ENCODE results near the gene DOK1. TPM values are rescaled to one million over a fixed set of nuclear protein-coding genes. Genes with fewer than 3 reads are reported as not detected.

DOK1 gene
- total and polyA plus RNA-seq, 2 donors: 6.0 to 18.7 TPM

GRCh38 chr2:74597410-74597809 lies 42.9 kb downstream of the DOK1 start:
- no peaks in the 10 kb centered on the region for H3K4me1 ChIP-seq (ENCODE audit: insufficient read depth)
- no peak overlapping the region for H3K4me3 ChIP-seq (ENCODE audit: low read depth, low read length)
- H3K27ac ChIP-seq (ENCODE audit: low read depth): no peak overlapping the region
- 27% methylated on average over 1 of the region's 1 CpG for WGBS
- no peak for DNase-seq (ENCODE audit: extremely low spot score)
- no peaks in the 10 kb centered on the region for H3K36me3 ChIP-seq (ENCODE audit: insufficient read depth)

- Histone ChIP-seq H3K36me3 (ENCODE audit: insufficient read depth) (no peaks in the 10 kb centered on the region), H3K4me3 (ENCODE audit: low read depth, low read length) (no peak overlapping the region), H3K4me1 (ENCODE audit: insufficient read depth) (no peaks in the 10 kb centered on the region), H3K27ac (ENCODE audit: low read depth) (no peak overlapping the region)
- no peak for DNase-seq (ENCODE audit: extremely low spot score)
- 54% methylated on average over 3 of the region's 3 CpGs for whole genome bisulfite sequencing
Measured at GRCh38 chr2:74599676-74600075, 45.2 kb downstream of the DOK1 start.

GRCh38 chr2:74602586-74603281 lies 48.2 kb downstream of the DOK1 start:
- no peak overlapping the region for H3K4me3 ChIP-seq (ENCODE audit: low read depth, low read length)
- no peak for DNase-seq (ENCODE audit: extremely low spot score)
- WGBS: 59% methylated on average over 1 of the region's 1 CpG
- H3K36me3 ChIP-seq (ENCODE audit: insufficient read depth): no peaks in the 10 kb centered on the region
- H3K4me1 ChIP-seq (ENCODE audit: insufficient read depth): no peaks in the 10 kb centered on the region
- no peak overlapping the region for H3K27ac ChIP-seq (ENCODE audit: low read depth)

DNA sequence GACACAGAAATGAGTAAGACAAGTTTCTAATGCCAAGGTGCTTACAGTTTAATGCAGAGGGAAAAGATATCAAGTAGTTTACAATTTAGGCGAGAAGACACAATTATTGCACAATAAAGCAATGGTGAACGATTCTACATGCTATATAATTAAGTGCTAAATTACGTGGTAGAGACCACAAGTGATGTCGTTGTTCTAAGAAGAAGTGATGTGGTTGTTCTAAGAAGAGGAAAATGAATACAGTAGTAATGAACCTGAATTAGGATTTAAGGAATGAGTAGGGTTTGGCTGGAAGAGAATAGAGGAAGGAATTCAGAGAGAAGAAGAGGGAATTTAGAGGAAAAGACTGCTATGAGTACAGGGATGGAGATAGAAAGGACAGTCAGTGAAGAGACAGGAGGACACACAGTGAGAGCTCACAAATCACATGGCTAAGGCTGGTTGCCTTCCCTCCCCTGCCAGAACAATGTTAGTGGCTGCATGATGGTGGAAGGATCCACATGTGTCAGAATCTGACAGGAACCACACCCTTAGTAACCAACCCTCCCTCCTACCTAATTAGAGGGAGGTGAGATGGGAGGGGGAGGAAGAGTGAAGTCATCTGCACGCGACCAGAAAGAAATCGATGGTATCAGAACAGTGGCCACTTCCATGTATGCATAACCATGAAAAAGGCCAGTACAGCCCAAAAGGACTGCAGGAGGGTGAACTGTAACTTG lies 48.9 kb downstream of the DOK1 start:
- WGBS: 73% methylated on average over 7 of the region's 7 CpGs
- H3K36me3 ChIP-seq (ENCODE audit: insufficient read depth): no peaks in the 10 kb centered on the region
- DNase-seq (ENCODE audit: extremely low spot score): no peak
- no peaks in the 10 kb centered on the region for H3K4me1 ChIP-seq (ENCODE audit: insufficient read depth)
- H3K27ac ChIP-seq (ENCODE audit: low read depth): no peak overlapping the region
- H3K4me3 ChIP-seq (ENCODE audit: low read depth, low read length): no peak overlapping the region

DNA sequence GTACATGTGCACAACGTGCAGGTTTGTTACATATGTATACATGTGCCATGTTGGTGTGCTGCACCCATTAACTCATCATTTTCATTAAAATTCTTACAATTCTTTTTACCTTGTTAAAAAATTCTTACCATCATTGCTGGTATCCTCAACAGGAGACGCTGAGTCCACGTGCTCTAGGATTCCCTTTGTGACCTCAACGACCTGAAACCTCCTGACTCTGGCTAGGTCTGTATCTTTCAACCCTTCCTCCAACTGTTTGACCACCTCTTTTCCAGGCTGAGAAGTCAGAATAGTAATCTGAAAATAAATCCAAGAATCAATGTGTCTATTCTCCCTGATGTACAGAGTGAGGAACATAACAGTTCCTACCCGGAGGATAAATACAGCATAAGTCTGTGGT lies 52.4 kb downstream of the DOK1 start:
- H3K27ac ChIP-seq (ENCODE audit: low read depth): no peak overlapping the region
- 45% methylated on average over 5 of the region's 5 CpGs for WGBS
- no peak for DNase-seq (ENCODE audit: extremely low spot score)
- H3K36me3 ChIP-seq (ENCODE audit: insufficient read depth): no peaks in the 10 kb centered on the region
- no peaks in the 10 kb centered on the region for H3K4me1 ChIP-seq (ENCODE audit: insufficient read depth)
- H3K4me3 ChIP-seq (ENCODE audit: low read depth, low read length): no peak overlapping the region

Other genes starting within 250 kb of the DOK1 start
- 3.8 TPM for gene SLC4A5, start 211.3 kb upstream of the DOK1 start, total RNA-seq
- gene SLC4A5, start 211.3 kb upstream of the DOK1 start, polyA plus RNA-seq: 0.92 TPM
- gene DCTN1, start 174.4 kb upstream of the DOK1 start, total RNA-seq: 62.1 TPM
- 118 TPM for gene DCTN1, start 174.4 kb upstream of the DOK1 start, polyA plus RNA-seq
- 0.74 TPM for gene C2orf81, start 133.1 kb upstream of the DOK1 start, total RNA-seq
- 4.9 TPM for gene C2orf81, start 133.1 kb upstream of the DOK1 start, polyA plus RNA-seq
- 7.8 TPM for gene WDR54, start 133.0 kb upstream of the DOK1 start, total RNA-seq
- 21.5 TPM for gene WDR54, start 133.0 kb upstream of the DOK1 start, polyA plus RNA-seq
- 18.0 TPM for gene RTKN, start 112.8 kb upstream of the DOK1 start, total RNA-seq
- gene RTKN, start 112.8 kb upstream of the DOK1 start, polyA plus RNA-seq: 14.2 TPM
- gene INO80B, start 99.6 kb upstream of the DOK1 start, total RNA-seq: 13.5 TPM
- gene INO80B, start 99.6 kb upstream of the DOK1 start, polyA plus RNA-seq: 35.2 TPM
- gene WBP1, start 96.3 kb upstream of the DOK1 start, total RNA-seq: 23.1 TPM
- 99.3 TPM for gene WBP1, start 96.3 kb upstream of the DOK1 start, polyA plus RNA-seq
- 28.4 TPM for gene MOGS, start 89.3 kb upstream of the DOK1 start, total RNA-seq
- 27.2 TPM for gene MOGS, start 89.3 kb upstream of the DOK1 start, polyA plus RNA-seq
- 14.0 TPM for gene MRPL53, start 82.0 kb upstream of the DOK1 start, total RNA-seq
- gene MRPL53, start 82.0 kb upstream of the DOK1 start, polyA plus RNA-seq: 75.2 TPM
- 28.2 TPM for gene CCDC142, start 71.7 kb upstream of the DOK1 start, total RNA-seq
- 7.0 TPM for gene CCDC142, start 71.7 kb upstream of the DOK1 start, polyA plus RNA-seq
- 10.8 TPM for gene TTC31, start 71.6 kb upstream of the DOK1 start, total RNA-seq
- gene TTC31, start 71.6 kb upstream of the DOK1 start, polyA plus RNA-seq: 20.9 TPM
- 0.95 TPM for gene LBX2, start 55.1 kb upstream of the DOK1 start, total RNA-seq
- gene LBX2, start 55.1 kb upstream of the DOK1 start, polyA plus RNA-seq: 0.95 TPM
- 21.7 TPM for gene PCGF1, start 47.0 kb upstream of the DOK1 start, total RNA-seq
- gene PCGF1, start 47.0 kb upstream of the DOK1 start, polyA plus RNA-seq: 19.2 TPM
- gene TLX2, start 40.3 kb upstream of the DOK1 start, total RNA-seq: 0.63 TPM
- 0.51 TPM for gene TLX2, start 40.3 kb upstream of the DOK1 start, polyA plus RNA-seq
- 0.37 TPM for gene DQX1, start 28.5 kb upstream of the DOK1 start, total RNA-seq
- gene DQX1, start 28.5 kb upstream of the DOK1 start, polyA plus RNA-seq: 0.27 TPM
- gene AUP1, start 25.0 kb upstream of the DOK1 start, total RNA-seq: 57.7 TPM
- 112 TPM for gene AUP1, start 25.0 kb upstream of the DOK1 start, polyA plus RNA-seq
- 25.1 TPM for gene HTRA2, start 24.8 kb upstream of the DOK1 start, total RNA-seq
- gene HTRA2, start 24.8 kb upstream of the DOK1 start, polyA plus RNA-seq: 37.3 TPM
- 14.6 TPM for gene LOXL3, start 778 bp upstream of the DOK1 start, total RNA-seq
- gene LOXL3, start 778 bp upstream of the DOK1 start, polyA plus RNA-seq: 8.6 TPM
- 0.21 TPM for gene M1AP, start 93.6 kb downstream of the DOK1 start, total RNA-seq
- 0.15 TPM for gene M1AP, start 93.6 kb downstream of the DOK1 start, polyA plus RNA-seq
- 2.2 TPM for gene SEMA4F, start 99.5 kb downstream of the DOK1 start, total RNA-seq
- 5.0 TPM for gene SEMA4F, start 99.5 kb downstream of the DOK1 start, polyA plus RNA-seq